ENCODE results near the gene XPNPEP1.

The XPNPEP1 gene

DNA sequence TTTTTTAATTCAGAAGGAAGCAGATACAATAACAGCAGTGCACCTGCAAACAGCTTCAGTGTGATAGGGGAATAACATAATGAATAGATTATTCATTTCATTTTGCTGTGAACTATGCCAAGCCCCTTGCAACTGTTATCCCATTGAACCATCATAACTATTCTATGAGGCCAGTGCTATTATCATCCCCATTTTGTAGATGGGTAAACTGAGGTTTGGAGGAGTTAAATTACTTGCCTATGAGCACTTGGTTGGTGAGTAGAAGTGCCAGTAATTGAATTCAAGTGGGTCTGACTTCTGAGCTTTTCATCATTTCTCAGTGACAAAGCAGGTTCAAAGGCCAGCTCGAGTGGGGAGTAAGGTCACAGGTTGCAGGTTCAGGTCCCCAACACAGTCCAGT, 16.8 kb upstream of the XPNPEP1 start:
- Histone ChIP-seq H3K4me2 (no peak overlapping the region), H3K4me1 (peaks cover 0 to 5% (median 2%) of the 10 kb centered on the region in 10 experiments; a peak in 10 of 20 replicates), H3K36me3 (no peaks in the 10 kb centered on the region), H3K27me3 (no peaks in the 10 kb centered on the region), H4K20me1 (no peaks in the 10 kb centered on the region), H3K4me3 (no peak overlapping the region), H3K27ac (no peak overlapping the region), H3K9me3 (replicated peaks in 1 of 11) (no peaks in the 10 kb centered on the region), H3K9ac (no peak overlapping the region)
- TF ChIP-seq Cebpa-rat (IDR thresholded peaks at IDR 0.05) = no peak

DNA sequence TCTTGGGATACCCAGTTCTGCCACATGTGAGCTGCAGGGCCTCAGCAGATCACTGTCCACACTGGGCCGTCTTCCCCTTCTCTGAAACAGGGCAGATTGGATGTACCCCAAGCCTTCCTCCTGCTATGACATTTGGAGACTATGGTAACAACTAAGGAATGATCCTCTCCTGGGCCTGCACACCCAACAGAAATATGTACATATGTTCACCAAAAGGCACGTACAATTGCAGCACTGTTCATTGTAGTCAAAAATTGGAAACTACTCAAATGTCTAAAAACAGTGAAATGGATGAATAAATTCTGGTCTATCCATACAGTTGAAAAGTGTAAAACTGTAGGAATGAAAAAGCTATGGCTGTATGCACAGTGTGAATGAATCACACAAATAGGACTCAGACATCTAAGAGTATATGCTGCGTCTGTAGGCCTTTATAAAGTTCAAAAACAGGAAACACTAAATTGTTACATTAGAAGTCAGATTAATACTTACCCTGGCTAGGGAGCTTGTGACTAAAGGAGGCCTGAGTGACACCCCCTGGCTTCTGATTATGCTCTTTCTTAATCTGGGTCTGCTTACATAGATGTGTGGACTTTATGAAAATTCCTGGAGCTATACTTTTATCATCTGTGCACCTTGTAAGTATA, 16.1 kb upstream of the XPNPEP1 start:
- H3K9ac ChIP-seq = no peak overlapping the region
- H3K36me3 ChIP-seq = no peaks in the 10 kb centered on the region
- H3K4me3 ChIP-seq = no peak overlapping the region
- no peak overlapping the region for H3K27ac ChIP-seq
- no peak for TF ChIP-seq Cebpa-rat (IDR thresholded peaks at IDR 0.05)
- no peaks in the 10 kb centered on the region for H3K9me3 ChIP-seq (replicated peaks in 1 of 11)
- no peaks in the 10 kb centered on the region for H3K27me3 ChIP-seq
- H4K20me1 ChIP-seq = no peaks in the 10 kb centered on the region
- H3K4me2 ChIP-seq = no peak overlapping the region
- peaks cover 0 to 10% (median 6%) of the 10 kb centered on the region in 10 experiments; a peak in 12 of 20 replicates for H3K4me1 ChIP-seq

DNA sequence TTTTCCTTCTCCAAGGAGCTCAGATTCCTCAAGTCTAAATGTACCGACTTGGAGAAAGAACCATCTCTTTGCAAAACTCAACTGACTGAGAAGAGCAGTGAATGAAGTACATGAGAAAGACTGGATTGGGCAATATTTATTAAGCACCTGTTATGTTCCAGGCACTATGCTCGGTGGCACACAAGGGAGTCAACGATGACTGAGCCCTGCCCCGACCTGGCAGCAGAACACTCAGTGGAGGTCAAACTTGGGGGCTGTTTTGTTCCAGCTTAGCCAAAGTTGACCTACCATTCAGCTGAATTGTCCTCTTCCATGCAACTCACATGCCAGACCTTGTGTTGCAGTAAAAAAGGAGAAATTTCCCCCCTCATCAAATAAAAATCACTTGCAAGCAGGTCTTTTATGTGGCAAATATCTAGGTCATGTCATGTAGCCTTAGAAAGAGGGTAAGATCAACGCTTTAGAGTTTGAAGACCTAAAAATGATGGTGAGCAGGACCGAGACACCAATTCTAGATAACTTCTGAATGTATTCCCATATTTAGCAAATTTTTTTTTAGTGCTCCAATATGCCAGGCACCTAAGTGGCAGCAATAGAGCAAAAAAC, 14.3 kb upstream of the XPNPEP1 start:
- H3K27me3 ChIP-seq = no peaks in the 10 kb centered on the region
- H4K20me1 ChIP-seq = no peaks in the 10 kb centered on the region
- H3K4me1 ChIP-seq = peaks cover 0 to 18% (median 15%) of the 10 kb centered on the region in 10 experiments; a peak in 14 of 20 replicates
- 0 out of 22 replicates have a peak, but pooled peaks of 1 of the 11 experiments have one; percentile 32 for TF ChIP-seq Cebpa-rat (IDR thresholded peaks at IDR 0.05)
- H3K36me3 ChIP-seq = no peaks in the 10 kb centered on the region
- H3K4me3 ChIP-seq = no peak overlapping the region
- no peak overlapping the region for H3K4me2 ChIP-seq
- no peak overlapping the region for H3K27ac ChIP-seq
- no peak overlapping the region for H3K9ac ChIP-seq
- H3K9me3 ChIP-seq (replicated peaks in 1 of 11) = no peaks in the 10 kb centered on the region

DNA sequence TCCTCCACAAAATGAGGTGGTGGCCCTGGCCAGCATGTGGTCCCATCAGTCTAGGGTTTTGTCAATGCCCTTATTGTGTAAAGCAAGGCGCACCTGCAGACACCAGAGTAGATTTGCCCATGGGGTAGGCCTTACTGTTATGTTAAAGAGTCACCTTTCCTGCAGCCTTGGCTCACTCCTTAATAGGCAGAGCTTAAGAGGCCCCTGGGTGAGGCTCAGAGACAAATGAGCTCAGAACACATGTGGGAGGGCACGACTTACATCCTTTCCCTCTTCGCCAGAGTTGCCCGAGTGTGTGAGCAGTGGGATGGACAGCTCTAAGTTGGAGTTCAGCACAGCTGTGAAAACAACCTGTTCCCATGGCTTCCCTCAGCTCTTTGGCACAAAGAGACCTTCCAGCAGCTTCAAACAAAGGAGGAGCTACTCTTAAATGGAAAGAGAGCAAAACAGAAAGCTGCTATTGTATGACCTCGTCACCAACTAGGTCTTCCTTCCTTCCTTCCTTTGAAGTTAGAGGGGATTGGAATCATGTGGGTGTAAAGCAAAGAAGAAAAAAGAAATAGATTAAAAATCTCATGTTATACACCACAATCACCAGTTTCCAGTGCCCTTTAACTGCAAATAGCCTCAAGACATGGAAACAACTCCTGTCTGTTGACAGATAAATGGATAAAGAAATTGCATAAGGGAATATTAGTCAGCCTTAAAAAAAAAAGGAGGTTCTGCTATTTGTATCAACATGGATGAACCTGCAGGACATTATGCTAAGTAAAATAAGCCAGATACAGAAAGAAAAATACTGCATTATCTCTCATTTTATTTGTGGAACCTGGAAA, 11.9 kb upstream of the XPNPEP1 start:
- H3K27ac ChIP-seq = no peak overlapping the region
- H3K36me3 ChIP-seq = no peaks in the 10 kb centered on the region
- no peak overlapping the region for H3K9ac ChIP-seq
- no peak for TF ChIP-seq Cebpa-rat (IDR thresholded peaks at IDR 0.05)
- H3K4me3 ChIP-seq = no peak overlapping the region
- H4K20me1 ChIP-seq = no peaks in the 10 kb centered on the region
- H3K9me3 ChIP-seq (replicated peaks in 1 of 11) = no peaks in the 10 kb centered on the region
- H3K4me1 ChIP-seq = peaks cover 0 to 18% (median 15%) of the 10 kb centered on the region in 10 experiments; a peak in 14 of 20 replicates
- H3K27me3 ChIP-seq = no peaks in the 10 kb centered on the region
- H3K4me2 ChIP-seq = peak overlapping the region in 7 of 11 experiments; percentile 16 to 45 (median 28); a peak in 9 of 22 replicates

DNA sequence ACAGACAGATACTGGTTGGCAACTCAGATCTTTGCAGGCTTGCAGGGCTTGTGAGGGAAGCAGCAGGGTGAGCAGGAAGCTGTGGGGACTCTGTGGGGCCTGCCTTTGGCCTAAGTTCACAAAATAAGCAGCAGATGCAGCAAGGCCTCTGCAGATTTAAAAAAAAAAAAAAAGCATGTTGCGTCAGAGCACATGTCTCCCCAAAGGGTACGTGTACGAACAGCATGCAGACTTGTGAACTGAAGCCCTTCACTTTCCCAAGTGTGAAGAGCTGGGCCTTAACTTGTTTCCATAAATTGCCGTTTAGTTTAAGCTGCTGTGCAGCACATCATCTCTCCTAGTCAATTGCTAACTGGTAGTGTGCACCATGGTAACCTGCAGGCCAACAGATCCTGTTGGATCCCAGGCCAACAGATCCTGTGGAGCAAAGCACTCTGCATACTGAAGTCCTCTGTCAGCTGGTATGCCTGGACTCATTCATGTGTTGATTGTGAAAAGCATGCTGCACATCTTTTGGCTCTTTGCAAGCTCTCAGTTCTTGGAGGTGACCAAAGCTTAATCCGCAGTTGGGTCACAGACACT, 10.8 kb upstream of the XPNPEP1 start:
- Histone ChIP-seq H3K27me3 (no peaks in the 10 kb centered on the region), H3K4me3 (no peak overlapping the region), H4K20me1 (no peaks in the 10 kb centered on the region), H3K9ac (no peak overlapping the region), H3K4me1 (peaks cover 0 to 18% (median 15%) of the 10 kb centered on the region in 10 experiments; a peak in 14 of 20 replicates), H3K9me3 (replicated peaks in 1 of 11) (no peaks in the 10 kb centered on the region), H3K36me3 (no peaks in the 10 kb centered on the region), H3K27ac (no peak overlapping the region), H3K4me2 (peak overlapping the region in 8 of 11 experiments; percentile 3 to 40 (median 19); a peak in 5 of 22 replicates)
- TF ChIP-seq Cebpa-rat (IDR thresholded peaks at IDR 0.05) = no peak

DNA sequence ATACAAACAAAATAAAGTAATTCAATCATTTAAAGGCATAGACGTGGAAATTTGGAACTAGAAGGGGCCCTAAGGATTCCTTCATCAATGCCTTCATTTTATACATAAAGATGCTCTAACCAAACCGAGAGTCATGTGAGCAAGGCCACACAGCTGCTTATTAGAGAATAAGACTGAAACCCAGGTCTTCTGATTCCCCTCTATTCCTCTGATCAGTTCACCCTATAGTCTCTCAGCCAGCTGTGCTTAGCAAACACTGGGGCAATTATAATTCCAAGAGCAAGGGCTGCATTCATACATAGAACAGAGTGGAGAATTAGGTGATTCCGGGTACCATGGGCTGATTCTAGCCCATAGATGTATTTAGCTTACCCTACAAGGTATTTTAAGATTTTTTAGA, 9.7 kb upstream of the XPNPEP1 start:
- H4K20me1 ChIP-seq = no peaks in the 10 kb centered on the region
- TF ChIP-seq Cebpa-rat (IDR thresholded peaks at IDR 0.05) = no peak
- H3K36me3 ChIP-seq = no peaks in the 10 kb centered on the region
- H3K4me2 ChIP-seq = no peak overlapping the region
- H3K9me3 ChIP-seq (replicated peaks in 1 of 11) = no peaks in the 10 kb centered on the region
- peaks cover 0 to 18% (median 15%) of the 10 kb centered on the region in 10 experiments; a peak in 14 of 20 replicates for H3K4me1 ChIP-seq
- no peaks in the 10 kb centered on the region for H3K27me3 ChIP-seq
- no peak overlapping the region for H3K4me3 ChIP-seq
- H3K27ac ChIP-seq = no peak overlapping the region
- no peak overlapping the region for H3K9ac ChIP-seq

DNA sequence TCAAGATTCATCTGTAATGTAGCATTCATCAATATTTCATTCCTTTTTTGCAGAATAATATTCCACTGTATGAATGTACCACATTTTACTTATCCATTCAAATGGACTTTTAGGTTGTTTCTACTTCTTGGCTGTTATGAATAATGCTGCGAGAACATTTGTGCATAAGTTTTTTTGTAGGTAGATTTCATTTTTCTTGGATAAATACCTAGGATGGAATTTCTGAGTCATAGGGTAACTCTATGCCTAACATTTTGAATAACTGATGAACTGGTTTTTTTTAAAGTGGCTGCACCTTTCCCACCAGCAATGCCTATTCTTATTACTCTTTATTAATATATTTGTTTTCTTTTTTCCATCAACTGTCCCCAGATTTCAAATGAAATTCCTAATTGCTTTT, 9.1 kb upstream of the XPNPEP1 start:
- no peaks in the 10 kb centered on the region for H4K20me1 ChIP-seq
- H3K4me3 ChIP-seq = no peak overlapping the region
- peaks cover 0 to 18% (median 15%) of the 10 kb centered on the region in 10 experiments; a peak in 14 of 20 replicates for H3K4me1 ChIP-seq
- no peak for TF ChIP-seq Cebpa-rat (IDR thresholded peaks at IDR 0.05)
- H3K9me3 ChIP-seq (replicated peaks in 1 of 11) = no peaks in the 10 kb centered on the region
- H3K4me2 ChIP-seq = no peak overlapping the region
- no peak overlapping the region for H3K9ac ChIP-seq
- no peaks in the 10 kb centered on the region for H3K36me3 ChIP-seq
- no peak overlapping the region for H3K27ac ChIP-seq
- H3K27me3 ChIP-seq = no peaks in the 10 kb centered on the region

DNA sequence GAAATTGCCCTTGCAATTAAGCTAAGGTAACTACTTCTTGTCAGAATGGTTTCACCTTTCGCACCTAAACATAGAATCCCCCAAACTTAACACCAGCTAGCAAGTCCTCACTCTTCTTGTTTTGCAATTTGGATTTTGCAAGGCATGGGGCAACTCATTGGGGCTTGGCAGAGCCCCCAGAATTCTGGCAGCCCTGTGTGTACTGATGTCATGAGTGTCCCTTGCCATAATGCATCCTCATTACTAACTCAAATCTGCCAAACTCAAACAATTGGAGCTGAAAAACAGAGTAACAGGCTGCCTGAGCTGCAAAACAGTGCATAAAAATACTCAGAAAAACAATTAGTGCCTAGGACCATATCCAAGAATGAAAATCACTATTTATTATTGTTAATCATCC, 7.9 kb upstream of the XPNPEP1 start:
- H4K20me1 ChIP-seq = no peaks in the 10 kb centered on the region
- H3K4me3 ChIP-seq = no peak overlapping the region
- H3K27me3 ChIP-seq = no peaks in the 10 kb centered on the region
- no peak overlapping the region for H3K27ac ChIP-seq
- no peak for TF ChIP-seq Cebpa-rat (IDR thresholded peaks at IDR 0.05)
- H3K9me3 ChIP-seq (replicated peaks in 1 of 11) = no peaks in the 10 kb centered on the region
- no peaks in the 10 kb centered on the region for H3K36me3 ChIP-seq
- no peak overlapping the region for H3K4me2 ChIP-seq
- no peak overlapping the region for H3K9ac ChIP-seq
- H3K4me1 ChIP-seq = peaks cover 0 to 18% (median 15%) of the 10 kb centered on the region in 10 experiments; a peak in 14 of 20 replicates
